ENCODE results near the gene RALGAPA2. TPM values are rescaled to one million over a fixed set of nuclear protein-coding genes. Genes with fewer than 3 reads are reported as not detected.

RALGAPA2 gene
- total and polyA plus RNA-seq, 2 donors (not counting 3 experiments of a cell fraction or from before 2014, with no cell fraction given) = 10.0 to 46.8 TPM

- Histone ChIP-seq H3K4me3 (replicated peaks in 1 of 3; ENCODE audit: insufficient read depth in 1 of 3, low read depth in 1 of 3, low read length in 3 of 3) (no peak overlapping the region), H2AFZ (ENCODE audit: low read depth, low read length) (no peak overlapping the region), H3K9me1 (replicated peaks; ENCODE audit: control insufficient read depth, extremely low read depth, insufficient read depth, low read length) (no peaks in the 10 kb centered on the region), H3K4me2 (ENCODE audit: insufficient read depth, low read length) (no peak overlapping the region), H3K9ac (replicated peaks; ENCODE audit: extremely low read depth, insufficient read depth, low read length) (no peak overlapping the region), H4K20me1 (replicated peaks; ENCODE audit: control insufficient read depth, extremely low read depth, insufficient read depth, low read length) (no peaks in the 10 kb centered on the region), H3K9me3 (replicated peaks; ENCODE audit: control insufficient read depth, insufficient read depth, low read length) (no peaks in the 10 kb centered on the region), H3K27me3 (ENCODE audit: control insufficient read depth in 2 of 2, insufficient read depth in 2 of 2, low read length in 2 of 2) (no peaks in the 10 kb centered on the region), H3K27ac (ENCODE audit: insufficient read depth, low read depth, low read length) (no peak overlapping the region), H3K79me2 (ENCODE audit: control insufficient read depth, insufficient read depth, low read length) (no peaks in the 10 kb centered on the region), H3K36me3 (ENCODE audit: control insufficient read depth in 2 of 2, extremely low read depth in 1 of 2, insufficient read depth in 2 of 2, low read length in 2 of 2) (no peaks in the 10 kb centered on the region), H3K4me1 (ENCODE audit: control insufficient read depth, extremely low read depth, insufficient read depth, low read length) (peaks cover 15% of the 10 kb centered on the region)
- TF ChIP-seq POLR2A (IDR thresholded peaks at IDR 0.05; ENCODE audit: low read depth, low read length) (no peak), GATA2 (IDR thresholded peaks at IDR 0.05; ENCODE audit: insufficient read depth, insufficient read length, low read depth, low read length) (no peak), POLR2AphosphoS5 (IDR thresholded peaks at IDR 0.05; ENCODE audit: insufficient read depth, low read depth, low read length) (no peak), EZH2 (IDR thresholded peaks at IDR 0.05; ENCODE audit: borderline replicate concordance, low read depth, low read length, severe bottlenecking) (no peak), JUN (IDR thresholded peaks at IDR 0.05; ENCODE audit: borderline replicate concordance, insufficient read depth, insufficient read length, low read depth) (no peak), MAX (IDR thresholded peaks at IDR 0.05; ENCODE audit: insufficient read depth, insufficient read length) (no peak), MYC (IDR thresholded peaks at IDR 0.05; ENCODE audit: low read depth, low read length) (no peak), CTCF (IDR thresholded peaks at IDR 0.05; ENCODE audit: extremely low read depth in 1 of 2, insufficient read depth in 1 of 2, low read depth in 1 of 2, low read length in 2 of 2) (no peak), FOS (IDR thresholded peaks at IDR 0.05; ENCODE audit: borderline replicate concordance, insufficient read depth, low read length) (no peak)
- no TSS peak for BruUV-seq (replicated peaks)
- no peak for FAIRE-seq
- DNase-seq (ENCODE audit: low read depth, low spot score) = no peak
- ChIA-PET CTCF (interaction anchor here (0.8 to 1.8 kb wide), 4 partner anchors 20 to 79 kb away, joined by 3 to 7 read pairs (median 3); partner anchors contain the start of gene RALGAPA2), POLR2A (no interaction called here)
- intact Hi-C loops (cut with micrococcal nuclease) (loop anchor here (5.0 kb wide), 1 partner anchor 34 kb away; no protein-coding TSS in a partner anchor), dilution Hi-C loops (cut with MboI; ENCODE audit: extremely low pct_ligation_motif_present, low sequenced_read_pairs) (no loop called here)
These were observed 28.9 kb upstream of the RALGAPA2 start for GRCh38 chr20:20741087-20742045.

Measured in endothelial cell of umbilical vein (primary cell).